ENCODE measurements around the gene ZCCHC13. TPM values are rescaled to one million over a fixed set of nuclear protein-coding genes. Genes with fewer than 3 reads are reported as not detected.

Gene ZCCHC13
- total RNA-seq, 2 donors from 2014 or later: not detected

DNA sequence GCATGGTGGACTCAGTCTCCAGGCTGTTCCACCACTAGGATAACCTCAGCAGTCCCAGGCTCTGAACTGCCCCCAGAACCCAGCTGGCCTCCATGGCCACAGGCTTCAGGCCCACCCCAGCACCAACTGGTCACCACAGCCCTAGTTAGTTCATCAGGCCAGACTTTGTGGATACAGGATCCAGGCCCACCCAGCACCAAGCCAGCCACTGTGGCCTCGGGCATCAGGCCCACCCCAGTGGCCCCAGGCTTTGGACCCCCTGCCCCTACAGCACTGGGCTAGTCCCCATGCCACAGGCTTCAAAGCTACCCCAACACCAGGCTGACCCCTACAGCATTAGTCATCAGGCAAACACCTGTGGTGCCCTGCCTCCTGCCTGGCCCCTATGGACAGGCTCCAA lies 50.0 kb downstream of the ZCCHC13 start:
- H3K27ac ChIP-seq: no peak overlapping the region
- H3K27me3 ChIP-seq: no peaks in the 10 kb centered on the region
- no peaks in the 10 kb centered on the region for H3K36me3 ChIP-seq
- TF ChIP-seq, protein P1, sequence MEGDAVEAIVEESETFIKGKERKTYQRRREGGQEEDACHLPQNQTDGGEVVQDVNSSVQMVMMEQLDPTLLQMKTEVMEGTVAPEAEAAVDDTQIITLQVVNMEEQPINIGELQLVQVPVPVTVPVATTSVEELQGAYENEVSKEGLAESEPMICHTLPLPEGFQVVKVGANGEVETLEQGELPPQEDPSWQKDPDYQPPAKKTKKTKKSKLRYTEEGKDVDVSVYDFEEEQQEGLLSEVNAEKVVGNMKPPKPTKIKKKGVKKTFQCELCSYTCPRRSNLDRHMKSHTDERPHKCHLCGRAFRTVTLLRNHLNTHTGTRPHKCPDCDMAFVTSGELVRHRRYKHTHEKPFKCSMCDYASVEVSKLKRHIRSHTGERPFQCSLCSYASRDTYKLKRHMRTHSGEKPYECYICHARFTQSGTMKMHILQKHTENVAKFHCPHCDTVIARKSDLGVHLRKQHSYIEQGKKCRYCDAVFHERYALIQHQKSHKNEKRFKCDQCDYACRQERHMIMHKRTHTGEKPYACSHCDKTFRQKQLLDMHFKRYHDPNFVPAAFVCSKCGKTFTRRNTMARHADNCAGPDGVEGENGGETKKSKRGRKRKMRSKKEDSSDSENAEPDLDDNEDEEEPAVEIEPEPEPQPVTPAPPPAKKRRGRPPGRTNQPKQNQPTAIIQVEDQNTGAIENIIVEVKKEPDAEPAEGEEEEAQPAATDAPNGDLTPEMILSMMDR (IDR thresholded peaks at IDR 0.05): no peak
- DNase-seq: no peak
- H3K9ac ChIP-seq (ENCODE audit: low read depth in 2 of 2, low read length in 2 of 2): no peak overlapping the region
- H3K4me3 ChIP-seq: no peak overlapping the region
- H3K9me3 ChIP-seq: no peaks in the 10 kb centered on the region
- intact Hi-C loops (cut with DNase I): no loop called here
- no peaks in the 10 kb centered on the region for H3K4me1 ChIP-seq

Small RNAs within 50 kb of the gene (microRNA-seq; reads per million reads assigned to microRNA genes)
- 137 reads per million, percentile 57 among the genes with 10 or more reads in this experiment for gene MIR374A
- gene MIR545: not detected

Other genes with a start within 250 kb of the ZCCHC13 start
- gene SLC16A2, start 117.3 kb downstream of the ZCCHC13 start, total RNA-seq: 1 to 10 TPM; 1.3 to 2.9 TPM

All from colonic mucosa (tissue), 4 donors.